ENCODE results near the gene GPR63.

GPR63 gene

DNA sequence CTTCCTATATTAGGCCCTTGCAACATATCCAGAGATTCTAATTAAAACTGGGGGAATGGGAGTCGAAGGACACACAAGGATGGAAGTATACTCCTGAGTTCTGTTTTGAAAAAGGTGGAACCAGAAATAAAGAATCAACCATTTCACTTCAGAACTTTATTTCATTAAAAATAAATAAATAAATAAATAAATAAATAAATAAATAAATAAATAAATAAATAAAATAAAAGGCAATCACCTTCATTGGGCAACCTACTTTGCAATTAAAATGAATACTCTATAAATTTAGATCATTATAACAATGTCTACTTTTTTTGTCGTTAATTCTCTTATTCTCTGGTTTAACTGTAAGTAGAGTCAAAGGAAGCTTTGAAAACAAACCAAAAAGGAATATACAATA is 25.6 kb downstream of the GPR63 start:
- TF ChIP-seq TAF1 (IDR thresholded peaks at IDR 0.05; ENCODE audit: borderline replicate concordance, insufficient read depth, low read length) (no peak), POLR2AphosphoS5 (IDR thresholded peaks at IDR 0.05; ENCODE audit: low read depth, low read length) (no peak), FOXP2 (optimal IDR thresholded peaks at IDR 0.05; ENCODE audit: borderline replicate concordance, extremely low read depth, extremely low read length, insufficient read depth) (no peak), SIN3A (IDR thresholded peaks at IDR 0.05; ENCODE audit: borderline replicate concordance, insufficient read depth, low read length) (no peak)
- TF ChIP-seq, protein P1, sequence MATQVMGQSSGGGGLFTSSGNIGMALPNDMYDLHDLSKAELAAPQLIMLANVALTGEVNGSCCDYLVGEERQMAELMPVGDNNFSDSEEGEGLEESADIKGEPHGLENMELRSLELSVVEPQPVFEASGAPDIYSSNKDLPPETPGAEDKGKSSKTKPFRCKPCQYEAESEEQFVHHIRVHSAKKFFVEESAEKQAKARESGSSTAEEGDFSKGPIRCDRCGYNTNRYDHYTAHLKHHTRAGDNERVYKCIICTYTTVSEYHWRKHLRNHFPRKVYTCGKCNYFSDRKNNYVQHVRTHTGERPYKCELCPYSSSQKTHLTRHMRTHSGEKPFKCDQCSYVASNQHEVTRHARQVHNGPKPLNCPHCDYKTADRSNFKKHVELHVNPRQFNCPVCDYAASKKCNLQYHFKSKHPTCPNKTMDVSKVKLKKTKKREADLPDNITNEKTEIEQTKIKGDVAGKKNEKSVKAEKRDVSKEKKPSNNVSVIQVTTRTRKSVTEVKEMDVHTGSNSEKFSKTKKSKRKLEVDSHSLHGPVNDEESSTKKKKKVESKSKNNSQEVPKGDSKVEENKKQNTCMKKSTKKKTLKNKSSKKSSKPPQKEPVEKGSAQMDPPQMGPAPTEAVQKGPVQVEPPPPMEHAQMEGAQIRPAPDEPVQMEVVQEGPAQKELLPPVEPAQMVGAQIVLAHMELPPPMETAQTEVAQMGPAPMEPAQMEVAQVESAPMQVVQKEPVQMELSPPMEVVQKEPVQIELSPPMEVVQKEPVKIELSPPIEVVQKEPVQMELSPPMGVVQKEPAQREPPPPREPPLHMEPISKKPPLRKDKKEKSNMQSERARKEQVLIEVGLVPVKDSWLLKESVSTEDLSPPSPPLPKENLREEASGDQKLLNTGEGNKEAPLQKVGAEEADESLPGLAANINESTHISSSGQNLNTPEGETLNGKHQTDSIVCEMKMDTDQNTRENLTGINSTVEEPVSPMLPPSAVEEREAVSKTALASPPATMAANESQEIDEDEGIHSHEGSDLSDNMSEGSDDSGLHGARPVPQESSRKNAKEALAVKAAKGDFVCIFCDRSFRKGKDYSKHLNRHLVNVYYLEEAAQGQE (IDR thresholded peaks at IDR 0.05; ENCODE audit: insufficient read depth in 1 of 2, low read depth in 2 of 2, low read length in 2 of 2): no peak

DNA sequence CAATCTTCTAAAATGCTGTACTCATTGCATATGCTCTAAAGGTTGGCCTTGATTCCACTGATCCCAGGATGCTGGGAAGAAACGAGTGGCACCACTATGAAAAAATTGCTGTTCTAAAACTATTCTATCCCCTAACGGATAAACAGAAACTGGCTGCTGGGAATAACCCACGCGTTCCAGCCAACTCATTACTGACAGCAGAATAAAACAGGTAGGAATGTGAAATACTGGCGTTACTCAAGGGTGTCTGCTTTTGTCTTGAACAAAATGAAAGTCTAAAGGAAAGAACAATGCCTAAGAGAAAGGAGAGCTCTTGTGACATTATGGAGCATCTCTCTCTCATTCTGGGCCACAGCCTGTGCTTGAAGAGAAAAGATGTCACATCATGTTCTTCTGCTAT is 26.1 kb downstream of the GPR63 start:
- no peak for TF ChIP-seq SIN3A (IDR thresholded peaks at IDR 0.05; ENCODE audit: borderline replicate concordance, insufficient read depth, low read length)
- no peak for TF ChIP-seq FOXP2 (optimal IDR thresholded peaks at IDR 0.05; ENCODE audit: borderline replicate concordance, extremely low read depth, extremely low read length, insufficient read depth)
- TF ChIP-seq, protein P1 (IDR thresholded peaks at IDR 0.05; ENCODE audit: insufficient read depth in 1 of 2, low read depth in 2 of 2, low read length in 2 of 2): no peak
- TF ChIP-seq TAF1 (IDR thresholded peaks at IDR 0.05; ENCODE audit: borderline replicate concordance, insufficient read depth, low read length): no peak
- no peak for TF ChIP-seq POLR2AphosphoS5 (IDR thresholded peaks at IDR 0.05; ENCODE audit: low read depth, low read length)

DNA sequence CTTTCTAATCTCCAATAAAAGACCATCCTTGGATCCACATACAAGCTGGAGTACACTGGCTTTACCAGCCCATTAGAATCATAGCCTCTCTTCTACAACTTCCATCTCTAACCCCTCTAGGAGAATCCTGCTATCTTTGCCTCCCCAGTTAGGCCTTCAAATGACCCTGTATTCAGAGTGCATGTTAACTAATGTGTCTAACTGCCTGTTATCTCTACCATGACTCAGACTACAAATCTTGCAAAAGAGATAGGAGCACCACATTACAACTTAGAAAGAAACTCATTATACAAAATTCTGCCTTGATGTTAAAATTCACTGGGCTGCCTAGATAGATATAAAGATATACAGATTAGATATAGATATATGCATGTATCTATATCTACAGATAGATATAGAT is 28.2 kb downstream of the GPR63 start:
- TF ChIP-seq FOXP2 (optimal IDR thresholded peaks at IDR 0.05; ENCODE audit: borderline replicate concordance, extremely low read depth, extremely low read length, insufficient read depth) (no peak), SIN3A (IDR thresholded peaks at IDR 0.05; ENCODE audit: borderline replicate concordance, insufficient read depth, low read length) (no peak), POLR2AphosphoS5 (IDR thresholded peaks at IDR 0.05; ENCODE audit: low read depth, low read length) (no peak), TAF1 (IDR thresholded peaks at IDR 0.05; ENCODE audit: borderline replicate concordance, insufficient read depth, low read length) (no peak)
- TF ChIP-seq, protein P1 (IDR thresholded peaks at IDR 0.05; ENCODE audit: insufficient read depth in 1 of 2, low read depth in 2 of 2, low read length in 2 of 2): no peak

DNA sequence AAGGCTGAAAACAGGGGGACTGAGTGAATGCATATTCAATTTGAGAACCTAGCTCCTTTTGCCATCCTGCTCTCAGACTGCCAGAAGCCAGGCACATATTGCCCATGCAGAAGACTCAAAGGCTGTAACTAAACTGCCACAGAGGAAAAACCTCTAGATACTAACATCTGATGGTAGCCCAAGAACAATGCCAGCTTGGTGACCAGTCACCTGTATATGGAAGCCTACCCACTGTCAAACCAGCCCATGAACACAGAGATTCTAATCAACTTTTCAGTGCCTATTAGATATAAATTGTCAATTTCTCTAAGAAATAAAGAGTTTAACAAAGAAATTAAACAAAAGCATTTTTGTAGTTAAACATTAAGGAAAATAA is 34.2 kb downstream of the GPR63 start:
- TF ChIP-seq TAF1 (IDR thresholded peaks at IDR 0.05; ENCODE audit: borderline replicate concordance, insufficient read depth, low read length): no peak
- TF ChIP-seq POLR2AphosphoS5 (IDR thresholded peaks at IDR 0.05; ENCODE audit: low read depth, low read length): no peak

DNA sequence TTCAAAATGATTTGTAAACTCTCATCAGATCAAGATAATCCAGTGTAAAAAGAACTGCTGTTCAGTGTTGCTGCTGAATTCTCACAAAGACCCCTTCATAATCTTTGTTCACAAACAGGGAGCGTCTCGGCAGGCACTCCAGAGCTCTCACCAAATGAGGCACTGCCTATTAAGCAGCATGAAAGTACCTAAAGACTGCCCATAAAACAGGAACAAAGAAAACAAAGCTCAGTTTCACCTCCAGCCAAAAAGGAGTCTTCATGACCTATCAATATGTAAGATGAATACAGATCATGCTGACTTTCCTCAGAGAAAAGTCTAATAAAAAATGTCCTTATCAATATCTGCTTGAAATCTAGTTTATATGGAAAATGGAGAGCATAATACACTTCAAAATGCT is 41.8 kb downstream of the GPR63 start:
- TF ChIP-seq, protein P1 (IDR thresholded peaks at IDR 0.05; ENCODE audit: insufficient read depth in 1 of 2, low read depth in 2 of 2, low read length in 2 of 2): no peak
- TF ChIP-seq TAF1 (IDR thresholded peaks at IDR 0.05; ENCODE audit: borderline replicate concordance, insufficient read depth, low read length) (no peak), SIN3A (IDR thresholded peaks at IDR 0.05; ENCODE audit: borderline replicate concordance, insufficient read depth, low read length) (no peak), POLR2AphosphoS5 (IDR thresholded peaks at IDR 0.05; ENCODE audit: low read depth, low read length) (no peak), FOXP2 (optimal IDR thresholded peaks at IDR 0.05; ENCODE audit: borderline replicate concordance, extremely low read depth, extremely low read length, insufficient read depth) (no peak)

Data from PFSK-1 (cell line).